A673 (cell line): ENCODE measurements around the gene M1AP. TPM values are rescaled to one million over a fixed set of nuclear protein-coding genes. Genes with fewer than 3 reads are reported as not detected.

ENCODE experiments used
- BruUV-seq: library from RNA; stranded (reverse); fragments of 400-500 nt; replicated peaks from 2 replicates; lab custom pipeline; 2021; lab: Mats Ljungman, UMichigan
- CTCF ChIA-PET: fragments of 300-600 bp; sonication (Branson Sonifier 250); formaldehyde crosslinking; loops from one replicate; lab custom pipeline; 2022; ENCODE audit warnings: antibody characterized with exemption; lab: Charles Lee
- POLR2A ChIA-PET: fragments of 300-600 bp; sonication (Branson Sonifier 250); formaldehyde crosslinking; loops from one replicate; lab custom pipeline; 2022; ENCODE audit warnings: antibody characterized with exemption; ENCODE audit not compliant: low non-redundant PET; lab: Charles Lee
- DNase-seq: peaks from one replicate; pipeline ENCODE4 v3.0.0-alpha.2; 2015; ENCODE audit warnings: low spot score
- H3K27ac ChIP-seq: fragments of 200-600 bp; sonication (generic); 2 replicates; pipeline ENCODE4 v1.5.1; 2016; ENCODE audit warnings: mixed run types, low read depth, mild to moderate bottlenecking, mixed read lengths, antibody characterized with exemption, low read length; ENCODE audit not compliant: poor library complexity, severe bottlenecking
- H3K27me3 ChIP-seq: fragments of 200-600 bp; sonication (generic); replicated peaks from 2 replicates; pipeline ENCODE4 v1.6.1; 2017; ENCODE audit warnings: mixed run types, low read depth, mild to moderate bottlenecking, mixed read lengths, antibody characterized with exemption, low read length; ENCODE audit not compliant: insufficient read depth, poor library complexity
- H3K36me3 ChIP-seq: fragments of 200-600 bp; sonication (generic); 2 replicates; pipeline ENCODE4 v1.6.1; 2016; ENCODE audit warnings: mixed run types, mild to moderate bottlenecking, mixed read lengths, antibody characterized with exemption, low read length; ENCODE audit not compliant: insufficient read depth, poor library complexity, severe bottlenecking
- H3K4me1 ChIP-seq: fragments of 200-600 bp; sonication (generic); 2 replicates; pipeline ENCODE4 v1.6.1; 2017; ENCODE audit warnings: mixed run types, mild to moderate bottlenecking, mixed read lengths, antibody characterized with exemption, low read length; ENCODE audit not compliant: insufficient read depth, poor library complexity, severe bottlenecking
- H3K4me3 ChIP-seq: fragments of 200-600 bp; sonication (generic); 2 replicates; pipeline ENCODE4 v1.5.1; 2016; ENCODE audit warnings: low read depth, mixed run types, mild to moderate bottlenecking, mixed read lengths, low read length; ENCODE audit not compliant: poor library complexity, severe bottlenecking
- H3K9me3 ChIP-seq: fragments of 200-600 bp; sonication (generic); 2 replicates; pipeline ENCODE4 v1.6.1; 2016; ENCODE audit warnings: mixed run types, low read depth, mild to moderate bottlenecking, mixed read lengths, antibody characterized with exemption, low read length; ENCODE audit not compliant: poor library complexity, severe bottlenecking
- CTCF ChIP-seq: fragments of 300-800, 200-600 bp; sonication (generic); conservative IDR thresholded peaks from 2 replicates; pipeline ENCODE4 v1.5.1; 2017; ENCODE audit warnings: low read depth, mild to moderate bottlenecking, antibody characterized with exemption, low read length, moderate library complexity, mixed read lengths
- EZH2 ChIP-seq: fragments of 200-600 bp; sonication (generic); IDR thresholded peaks from 2 replicates; pipeline ENCODE4 v1.6.1; 2017; ENCODE audit warnings: borderline replicate concordance, low read depth, mild to moderate bottlenecking, mixed read lengths, antibody characterized with exemption, low read length; ENCODE audit not compliant: poor library complexity, severe bottlenecking
- intact Hi-C: fragments of 100-400 bp; cut with micrococcal nuclease; formaldehyde crosslinking; loops from one replicate; pipeline ENCODE4 v1.10.0; 2022; ENCODE audit not compliant: unreplicated experiment
- total RNA-seq: library from RNA; stranded (reverse); gene quantifications from 2 replicates; pipeline ENCODE4 v1.2.3, GENCODE V29; 2021

The M1AP gene
- total RNA-seq, 1 experiment from 2014 or later, result not detected

- no peak for DNase-seq
- Histone ChIP-seq H3K36me3 (no peaks in the 10 kb centered on the region), H3K4me1 (no peaks in the 10 kb centered on the region), H3K9me3 (no peaks in the 10 kb centered on the region), H3K4me3 (no peak overlapping the region), H3K27ac (no peak overlapping the region), H3K27me3 (no peaks in the 10 kb centered on the region)
- POLR2A ChIA-PET, result no interaction called here
- intact Hi-C loops, result no loop called here
- TF ChIP-seq EZH2 (no peak), CTCF (no peak)
- CTCF ChIA-PET, result no interaction called here
- no TSS peak for BruUV-seq
Measured at GRCh38 chr2:74679615-74680014, 31.5 kb upstream of the M1AP start.

DNA sequence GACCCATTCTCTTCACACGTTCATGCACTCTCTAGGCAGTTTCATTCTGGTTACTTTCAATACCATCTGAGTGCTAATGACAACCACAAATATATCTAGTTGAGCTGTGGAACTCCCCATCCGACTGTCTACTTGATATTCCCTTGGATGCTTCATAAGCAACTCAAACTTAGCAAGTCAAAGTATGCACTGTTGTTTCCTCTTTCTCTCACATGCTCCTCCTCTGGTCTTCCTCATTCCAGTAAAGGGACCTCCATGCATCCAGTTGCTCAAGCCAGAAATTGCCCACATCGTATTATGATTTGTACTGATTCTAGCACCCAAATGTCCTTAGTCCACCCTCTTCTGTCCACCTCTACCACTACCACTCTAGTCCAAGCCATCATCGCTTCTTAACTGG is 28.2 kb upstream of the M1AP start:
- no TSS peak for BruUV-seq
- ChIA-PET CTCF (no interaction called here), POLR2A (no interaction called here)
- H3K9me3 ChIP-seq, result no peaks in the 10 kb centered on the region
- no peaks in the 10 kb centered on the region for H3K4me1 ChIP-seq
- no peak overlapping the region for H3K27ac ChIP-seq
- DNase-seq, result no peak
- no peaks in the 10 kb centered on the region for H3K36me3 ChIP-seq
- TF ChIP-seq CTCF (no peak), EZH2 (no peak)
- intact Hi-C loops, result no loop called here
- no peak overlapping the region for H3K4me3 ChIP-seq
- no peaks in the 10 kb centered on the region for H3K27me3 ChIP-seq

DNA sequence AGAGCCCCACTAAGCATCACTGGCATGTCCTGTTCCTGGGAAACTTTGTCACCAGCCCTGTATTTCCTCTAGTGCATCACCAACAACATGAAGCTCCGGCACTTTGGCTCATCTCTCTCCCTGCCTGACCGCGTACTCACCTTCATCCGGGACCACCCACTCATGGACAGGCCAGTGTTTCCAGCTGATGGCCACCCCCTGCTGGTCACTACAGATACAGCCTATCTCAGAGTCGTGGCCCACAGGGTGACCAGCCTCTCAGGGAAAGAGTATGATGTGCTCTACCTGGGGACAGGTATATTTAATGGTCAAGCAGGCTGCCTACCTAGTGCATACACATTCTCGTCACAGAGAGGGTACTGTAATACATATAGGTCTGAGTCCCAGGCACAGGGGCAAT is 27.0 kb upstream of the M1AP start:
- Histone ChIP-seq H3K4me1 (no peaks in the 10 kb centered on the region), H3K36me3 (no peaks in the 10 kb centered on the region), H3K4me3 (no peak overlapping the region), H3K27ac (no peak overlapping the region), H3K9me3 (no peaks in the 10 kb centered on the region), H3K27me3 (no peaks in the 10 kb centered on the region)
- POLR2A ChIA-PET, result no interaction called here
- intact Hi-C loops, result no loop called here
- TF ChIP-seq CTCF (no peak), EZH2 (no peak)
- BruUV-seq, result no TSS peak
- CTCF ChIA-PET, result no interaction called here
- no peak for DNase-seq
